H1 (cell line): ENCODE data around the gene TGFB1I1. TPM values are rescaled to one million over a fixed set of nuclear protein-coding genes. Genes with fewer than 3 reads are reported as not detected.

Experiments used
- ATF3 ChIP-seq: IDR thresholded peaks from 2 replicates; pipeline ENCODE4 v1.6.1; 2011; ENCODE audit warnings: low read depth, mild to moderate bottlenecking, low read length; ENCODE audit not compliant: insufficient read depth
- BACH1 ChIP-seq: IDR thresholded peaks from 2 replicates; pipeline ENCODE4 v1.6.1; 2012; ENCODE audit warnings: low read length, improper control_type of control experiment
- BCL11A ChIP-seq, 2 experiments: IDR thresholded peaks; one replicate each; pipeline ENCODE4 v1.6.1; 2011; ENCODE audit warnings: low read depth in 2 of 2, low read length in 2 of 2, mild to moderate bottlenecking in 2 of 2
- CBX5 ChIP-seq: fragments of 300-800, 300-1000 bp; sonication (generic); IDR thresholded peaks from 2 replicates; pipeline ENCODE4 v1.7.1; 2016; ENCODE audit warnings: antibody characterized with exemption, low read length, low read depth
- CHD1 ChIP-seq: IDR thresholded peaks from 2 replicates; pipeline ENCODE4 v1.6.1; 2012; ENCODE audit warnings: low read depth, low read length, improper control_type of control experiment
- CREB1 ChIP-seq: IDR thresholded peaks from 2 replicates; pipeline ENCODE4 v1.6.1; 2012; ENCODE audit warnings: inconsistent platforms
- E2F6 ChIP-seq: IDR thresholded peaks from 2 replicates; pipeline ENCODE4 v1.6.1; 2012; ENCODE audit warnings: inconsistent platforms
- EGR1 ChIP-seq: IDR thresholded peaks from 2 replicates; pipeline ENCODE4 v1.6.1; 2011; ENCODE audit warnings: low read depth, low read length, borderline replicate concordance
- EP300 ChIP-seq, 2 experiments: IDR thresholded peaks; 1 replicate in 1 of 2; 2 replicates in 1 of 2; pipeline ENCODE4 v1.6.1; 2011 to 2012; ENCODE audit warnings: low read depth in 2 of 2, low read length in 2 of 2, mild to moderate bottlenecking in 2 of 2, borderline replicate concordance in 1 of 2, inconsistent platforms in 1 of 2, moderate library complexity in 1 of 2
- GTF2F1 ChIP-seq: IDR thresholded peaks from 2 replicates; pipeline ENCODE4 v1.6.1; 2012; ENCODE audit warnings: low read depth, low read length, improper control_type of control experiment, borderline replicate concordance
- JUN ChIP-seq: IDR thresholded peaks from 2 replicates; pipeline ENCODE4 v1.6.1; 2011; ENCODE audit warnings: low read depth, mild to moderate bottlenecking, improper control_type of control experiment, low read length
- JUND ChIP-seq: IDR thresholded peaks from 2 replicates; pipeline ENCODE4 v1.6.1; 2011; ENCODE audit warnings: mild to moderate bottlenecking, improper control_type of control experiment, low read length
- KDM4A ChIP-seq: IDR thresholded peaks from one replicate; pipeline ENCODE4 v1.7.1; 2012; ENCODE audit warnings: low read depth, mild to moderate bottlenecking, moderate library complexity, low read length, inconsistent platforms; ENCODE audit not compliant: severe bottlenecking
- NANOG ChIP-seq: IDR thresholded peaks from 2 replicates; pipeline ENCODE4 v1.6.1; 2011; ENCODE audit warnings: low read length, low read depth, mild to moderate bottlenecking, inconsistent platforms; ENCODE audit not compliant: insufficient read depth, poor library complexity, severe bottlenecking
- POLR2A ChIP-seq, 2 experiments: IDR thresholded peaks; 1 replicate in 1 of 2; 2 replicates in 1 of 2; pipeline ENCODE4 v1.6.1; 2011; ENCODE audit warnings: low read depth in 2 of 2, low read length in 2 of 2, mild to moderate bottlenecking in 2 of 2; ENCODE audit errors: control extremely low read depth in 1 of 2
- POU5F1 ChIP-seq: IDR thresholded peaks from 2 replicates; pipeline ENCODE4 v1.6.1; 2011; ENCODE audit warnings: low read depth, mild to moderate bottlenecking, low read length, moderate library complexity
- RXRA ChIP-seq: IDR thresholded peaks from 2 replicates; pipeline ENCODE4 v1.6.1; 2011; ENCODE audit warnings: low read depth, mild to moderate bottlenecking, low read length, moderate library complexity; ENCODE audit not compliant: insufficient read depth
- SAP30 ChIP-seq: fragments of 300-600 bp; sonication (generic); IDR thresholded peaks from 2 replicates; pipeline ENCODE4 v1.7.1; 2012; ENCODE audit warnings: low read length, moderate library complexity, mild to moderate bottlenecking, inconsistent platforms; ENCODE audit not compliant: insufficient read depth, insufficient replicate concordance
- SIX5 ChIP-seq: IDR thresholded peaks from 2 replicates; pipeline ENCODE4 v1.6.1; 2011; ENCODE audit warnings: mild to moderate bottlenecking, low read depth, low read length
- SP4 ChIP-seq: IDR thresholded peaks from 2 replicates; pipeline ENCODE4 v1.6.1; 2012; ENCODE audit warnings: low read length, inconsistent platforms
- SRF ChIP-seq: IDR thresholded peaks from 2 replicates; pipeline ENCODE4 v1.6.1; 2011; ENCODE audit warnings: mild to moderate bottlenecking, low read depth, low read length, moderate library complexity
- TAF7 ChIP-seq: optimal IDR thresholded peaks from 2 replicates; pipeline ENCODE3; 2011; ENCODE audit warnings: low read depth, mild to moderate bottlenecking, inconsistent platforms, low read length, moderate library complexity, borderline replicate concordance
- TBP ChIP-seq: IDR thresholded peaks from 2 replicates; pipeline ENCODE4 v1.6.1; 2011; ENCODE audit warnings: low read depth, low read length, improper control_type of control experiment
- TEAD4 ChIP-seq: IDR thresholded peaks from 2 replicates; pipeline ENCODE4 v1.6.1; 2012; ENCODE audit warnings: low read depth, low read length, inconsistent platforms, mixed read lengths
- YY1 ChIP-seq: IDR thresholded peaks from 2 replicates; pipeline ENCODE4 v1.6.1; 2011; ENCODE audit warnings: low read depth, mild to moderate bottlenecking, low read length
- ZNF274 ChIP-seq: IDR thresholded peaks from 2 replicates; pipeline ENCODE4 v1.7.0; 2012; ENCODE audit warnings: low read length, borderline replicate concordance; ENCODE audit errors: extremely low read depth
- polyA plus RNA-seq, 7 experiments: library from polyadenylated mRNA; depleted of rRNA in 3 of 7; stranded (reverse) in 5 of 7; unstranded in 2 of 7; fragments of >200 nt in 5 of 7; fragments of 200-250 nt in 2 of 7; gene quantifications; 1 replicate in 5 of 7; 2 replicates in 1 of 7; 4 replicates in 1 of 7; pipeline versions ENCODE4 v1.2.1 to v1.2.3, GENCODE V29; 2011 to 2013; ENCODE audit warnings: missing spikeins in 2 of 7, mixed read lengths in 2 of 7
- total RNA-seq: library from RNA; stranded (reverse); fragmentation: NEBNext Ultra II Directional; extraction: Animal tissue kit (Norgen Biotek cat#: 25700); gene quantifications from 2 replicates; pipeline ENCODE4 v1.2.1, GENCODE V29; 2021

Gene TGFB1I1
- total and polyA plus RNA-seq, 2 of the 8 experiments (the other 6 are each of a cell fraction or from before 2014, with no cell fraction given): 5.6 to 5.8 TPM

- no peak for TF ChIP-seq EP300 (IDR thresholded peaks at IDR 0.05; ENCODE audit: borderline replicate concordance in 1 of 2, low read depth in 2 of 2, low read length in 2 of 2)
- no peak for TF ChIP-seq ZNF274
- TF ChIP-seq E2F6: 0 out of 2 replicates have a peak, but pooled peaks have one; percentile 19
- TF ChIP-seq NANOG: no peak
- peak; percentile 46; the same call in 1 of the 2 replicates for TF ChIP-seq SP4
- no peak for TF ChIP-seq TBP
- TF ChIP-seq SRF: no peak
- TF ChIP-seq JUND: no peak
- TF ChIP-seq JUN: no peak
- TF ChIP-seq SIX5: no peak
- no peak for TF ChIP-seq YY1
- TF ChIP-seq TEAD4: no peak
- no peak for TF ChIP-seq GTF2F1
- peak; percentile 46; the same call in 1 of the 2 replicates for TF ChIP-seq CREB1
- no peak for TF ChIP-seq TAF7
- no peak for TF ChIP-seq POU5F1
- TF ChIP-seq RXRA: no peak
- TF ChIP-seq POLR2A (IDR thresholded peaks at IDR 0.05; ENCODE audit: control extremely low read depth in 1 of 2, low read depth in 2 of 2, low read length in 2 of 2): no peak
- no peak for TF ChIP-seq BCL11A (IDR thresholded peaks at IDR 0.05; ENCODE audit: low read depth in 2 of 2, low read length in 2 of 2)
- no peak for TF ChIP-seq CBX5
- TF ChIP-seq SAP30: no peak
- TF ChIP-seq BACH1: no peak
- TF ChIP-seq CHD1: no peak
- no peak for TF ChIP-seq KDM4A
- TF ChIP-seq ATF3: no peak
- no peak for TF ChIP-seq EGR1
Observed at GRCh38 chr16:31472709-31473203, 804 bp downstream of the TGFB1I1 start (continued).
